DMS53 treated with DMSO at 0.1 percent for 48 hours (cell line): Measurements from ENCODE around the gene LRP1B.
A peak's percentile ranks its signal among the peaks of the same experiment; 100 is the strongest.
"Not testable (repeated sequence)": the region's sequence is repeated elsewhere in the genome, so short reads cannot be mapped to it uniquely, and the experiment has no call there.

Experiments
- DNase-seq: peaks from one replicate; lab custom pipeline; 2025; ENCODE audit not compliant: unreplicated experiment; lab: John Stamatoyannopoulos, UW

The LRP1B gene

GRCh38 chr2:140337061-140337460 lies 1793.8 kb downstream of the LRP1B start:
- no peak for DNase-seq

DNA sequence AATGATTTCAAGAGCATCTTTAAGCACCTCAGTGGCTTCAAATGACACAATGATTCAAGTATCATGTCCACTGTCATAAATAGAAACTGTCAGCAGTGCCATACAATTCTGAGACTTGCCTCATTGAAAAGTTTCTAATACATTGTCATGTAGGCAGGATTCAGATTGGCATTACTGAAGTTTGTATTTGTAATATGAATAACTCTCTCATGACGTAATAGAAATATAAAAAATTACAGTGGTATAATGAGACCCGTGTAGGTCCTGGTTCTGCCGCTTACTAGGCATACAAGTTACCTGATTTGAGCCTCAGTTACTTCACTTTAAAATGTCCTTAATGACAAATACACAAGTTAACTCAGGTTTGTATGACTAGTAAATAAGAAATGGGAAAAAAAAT lies 1814.5 kb downstream of the LRP1B start:
- no peak for DNase-seq

DNA sequence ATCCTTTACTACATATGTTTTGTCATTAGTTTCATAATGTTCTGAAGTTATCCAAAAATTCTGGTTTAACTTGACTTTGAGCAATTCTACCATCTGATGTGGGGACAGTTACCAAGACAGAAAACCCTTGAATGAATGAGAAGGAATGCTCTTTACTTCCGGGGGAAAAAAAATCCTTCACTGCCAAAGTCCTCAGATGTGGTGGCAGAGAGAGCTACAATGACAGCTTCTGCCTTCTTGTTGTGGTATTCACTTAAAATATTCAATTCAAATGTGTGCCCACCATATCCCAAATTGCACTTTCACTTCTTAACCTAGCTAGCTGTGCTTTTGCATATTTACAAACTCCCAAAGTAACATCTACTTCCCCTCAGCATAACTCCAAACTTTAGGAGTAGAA lies 1818.9 kb downstream of the LRP1B start:
- DNase-seq: no peak

DNA sequence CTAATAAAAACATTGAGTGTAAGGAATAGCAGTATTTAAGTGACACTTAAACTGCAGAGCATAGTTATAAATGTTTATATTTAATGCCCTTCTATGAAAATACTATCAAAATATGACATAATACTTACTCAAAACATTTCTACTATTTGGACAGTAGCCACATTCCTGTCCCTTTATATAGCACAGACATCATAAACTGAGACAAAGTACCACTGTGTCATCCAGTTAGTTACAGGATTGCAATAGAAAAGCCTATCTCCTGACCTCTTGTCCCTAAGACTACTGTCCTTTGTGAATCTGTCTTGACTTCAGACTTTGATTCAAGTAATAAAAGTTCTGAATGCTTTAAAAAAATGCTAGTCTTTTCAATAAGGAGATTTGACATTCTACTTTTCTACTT lies 1822.1 kb downstream of the LRP1B start:
- no peak for DNase-seq

DNA sequence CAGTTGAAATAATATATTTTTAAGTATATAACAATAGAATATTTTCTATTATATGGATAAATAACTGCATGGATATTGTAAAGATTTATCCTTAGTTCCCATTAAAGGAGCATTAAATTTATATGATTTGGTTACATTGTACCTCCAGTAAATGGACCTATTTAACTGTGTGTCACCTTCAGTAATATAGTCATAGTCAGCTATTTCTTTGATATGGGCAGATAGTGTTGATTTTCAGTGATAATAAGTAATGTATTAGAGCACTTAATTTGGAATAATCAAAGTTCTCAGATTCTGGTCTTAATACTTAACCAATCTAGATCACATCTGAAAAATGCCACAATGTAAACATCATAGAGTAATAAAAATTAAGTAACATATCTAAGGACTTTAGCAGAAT lies 1823.3 kb downstream of the LRP1B start:
- no peak for DNase-seq

DNA sequence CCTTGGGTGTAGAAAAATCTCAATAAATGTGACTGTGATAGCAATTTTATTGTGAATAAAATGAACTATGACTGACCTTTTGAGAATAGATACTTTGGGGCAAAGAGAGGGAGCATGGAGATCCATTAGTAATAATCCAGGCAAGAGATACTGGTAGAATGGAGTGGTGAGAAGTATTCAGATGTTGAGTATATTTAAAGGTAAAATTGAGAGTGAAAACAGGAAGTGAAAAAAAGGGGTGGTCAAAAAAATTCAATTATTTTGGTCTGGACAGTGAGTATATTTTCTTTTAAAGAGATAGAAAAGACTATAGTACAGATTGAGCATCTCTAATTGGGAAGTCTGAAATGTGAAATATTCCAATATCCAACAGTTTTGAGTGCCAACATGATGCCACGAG lies 1835.0 kb downstream of the LRP1B start:
- no peak for DNase-seq

- DNase-seq: no peak
Observed at GRCh38 chr2:140288726-140289125, 1842.1 kb downstream of the LRP1B start.

- DNase-seq: no peak
Observed at GRCh38 chr2:140288213-140288612, 1842.6 kb downstream of the LRP1B start.

DNA sequence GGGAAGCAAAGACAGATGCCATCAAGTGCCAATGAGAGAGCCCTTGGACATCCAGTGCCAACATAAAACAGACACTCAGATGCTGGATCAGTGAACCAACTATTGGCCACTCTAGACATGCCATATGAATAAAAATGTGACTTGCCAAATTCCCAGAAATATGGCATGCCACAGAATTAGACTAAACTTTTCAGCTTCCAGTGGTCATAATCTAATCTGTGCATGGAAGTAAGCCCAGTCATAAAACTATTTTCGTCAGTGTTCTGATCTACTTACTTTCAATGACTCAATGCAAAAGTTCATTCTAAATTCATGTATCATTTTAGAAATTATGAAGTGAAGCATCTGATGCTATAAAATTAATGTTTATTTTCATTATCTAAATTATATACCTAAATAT lies 1844.4 kb downstream of the LRP1B start:
- DNase-seq: no peak

GRCh38 chr2:140277344-140277743 lies 1853.5 kb downstream of the LRP1B start:
- not testable (repeated sequence) for DNase-seq

- DNase-seq: no peak
Observed at GRCh38 chr2:140276661-140277060, 1854.2 kb downstream of the LRP1B start.

GRCh38 chr2:140275427-140275826 lies 1855.4 kb downstream of the LRP1B start:
- DNase-seq: peak; percentile 43

DNA sequence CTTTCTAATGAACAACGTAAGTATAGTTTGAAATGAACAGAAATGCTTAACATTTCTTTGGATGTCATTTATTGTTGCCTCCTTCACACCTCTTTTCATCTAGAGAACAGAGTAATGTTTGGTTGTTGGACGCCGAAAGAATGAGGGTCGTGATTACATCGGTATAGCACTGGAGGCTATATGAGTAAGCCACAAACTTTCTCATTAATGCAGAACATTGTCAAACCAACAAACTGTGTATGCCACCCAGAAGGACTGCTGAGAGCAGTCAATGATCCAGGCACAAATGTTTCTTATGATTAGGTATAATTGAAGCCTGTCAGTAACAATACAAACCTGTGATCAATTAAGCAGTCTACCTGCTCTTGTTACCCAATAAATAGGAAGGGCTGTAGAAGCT lies 1855.9 kb downstream of the LRP1B start:
- no peak for DNase-seq

GRCh38 chr2:140273958-140274357 lies 1856.9 kb downstream of the LRP1B start:
- DNase-seq: no peak

DNA sequence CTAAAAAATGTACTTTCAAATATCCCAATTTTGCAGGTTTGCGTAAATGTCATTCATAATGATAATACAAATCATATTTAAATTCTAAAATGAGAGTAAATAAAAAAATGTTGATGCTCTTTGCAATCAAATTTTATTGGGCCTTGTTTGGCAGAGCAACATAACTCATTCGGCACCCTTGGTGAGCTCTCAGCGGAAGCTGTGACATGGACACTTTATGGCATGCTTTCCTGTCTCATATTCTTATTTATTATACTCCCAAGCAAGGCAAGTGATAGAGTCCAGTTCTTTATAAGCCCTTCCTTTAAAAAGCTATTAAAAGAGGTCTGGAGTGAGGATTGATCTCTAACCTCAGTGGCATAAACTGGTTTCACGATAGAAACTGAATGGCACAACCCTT lies 1857.4 kb downstream of the LRP1B start:
- no peak for DNase-seq

DNA sequence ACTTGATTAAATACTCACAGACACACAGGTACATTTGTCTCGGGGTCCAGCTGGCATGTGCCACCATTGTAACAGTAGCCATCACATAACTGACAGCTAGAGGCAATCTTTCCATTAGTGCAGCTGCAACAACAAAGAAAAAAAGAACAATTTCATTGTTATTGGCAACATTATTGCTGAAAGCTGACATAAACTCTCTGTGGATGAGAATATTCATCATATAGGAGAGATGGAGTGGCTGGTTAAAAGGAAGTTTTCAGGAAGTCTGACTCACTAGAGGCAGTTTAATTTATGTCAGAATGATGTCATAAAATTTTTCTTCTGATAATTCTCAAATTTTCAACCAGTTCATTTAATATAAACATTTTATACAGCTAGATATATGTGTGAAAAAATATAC lies 1860.6 kb downstream of the LRP1B start:
- DNase-seq: no peak

DNA sequence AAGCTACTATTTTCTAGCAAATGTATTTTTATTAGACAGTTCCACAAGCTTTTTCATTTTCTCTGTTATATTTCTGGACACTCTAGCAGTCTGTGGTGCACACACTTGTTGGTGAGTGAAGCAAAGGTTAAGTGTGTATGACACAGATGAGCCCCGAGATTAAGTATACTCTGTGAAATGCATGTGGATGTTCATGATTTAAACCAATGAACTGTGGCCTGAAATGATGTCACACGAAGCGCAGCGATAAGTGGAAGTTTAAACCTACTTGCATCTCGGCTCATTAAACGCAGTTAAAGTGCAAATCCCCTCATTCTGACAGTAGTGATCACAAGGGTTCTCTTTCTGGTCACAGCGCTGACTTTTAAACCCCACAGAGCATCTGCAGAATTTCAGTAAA lies 1861.8 kb downstream of the LRP1B start:
- DNase-seq: no peak

DNA sequence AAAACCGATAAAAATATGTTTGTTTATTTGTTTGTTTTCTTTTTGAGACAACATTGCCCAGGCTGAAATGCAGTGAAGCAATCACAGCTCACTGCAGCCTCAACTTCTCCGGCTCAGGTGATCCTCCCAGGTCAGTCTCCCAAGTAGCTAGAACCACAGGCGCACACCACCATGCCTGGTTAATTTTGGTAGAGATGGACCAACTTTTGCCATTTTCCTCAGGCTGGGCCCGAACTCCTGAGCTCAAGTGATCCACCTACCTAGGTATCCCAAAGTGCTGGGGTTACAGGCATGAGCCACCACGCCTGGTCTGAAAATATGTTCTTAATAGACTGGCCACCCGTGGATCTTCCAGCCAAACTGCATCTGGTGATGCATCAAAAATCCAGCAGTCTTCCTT lies 1867.9 kb downstream of the LRP1B start:
- DNase-seq: no peak

DNA sequence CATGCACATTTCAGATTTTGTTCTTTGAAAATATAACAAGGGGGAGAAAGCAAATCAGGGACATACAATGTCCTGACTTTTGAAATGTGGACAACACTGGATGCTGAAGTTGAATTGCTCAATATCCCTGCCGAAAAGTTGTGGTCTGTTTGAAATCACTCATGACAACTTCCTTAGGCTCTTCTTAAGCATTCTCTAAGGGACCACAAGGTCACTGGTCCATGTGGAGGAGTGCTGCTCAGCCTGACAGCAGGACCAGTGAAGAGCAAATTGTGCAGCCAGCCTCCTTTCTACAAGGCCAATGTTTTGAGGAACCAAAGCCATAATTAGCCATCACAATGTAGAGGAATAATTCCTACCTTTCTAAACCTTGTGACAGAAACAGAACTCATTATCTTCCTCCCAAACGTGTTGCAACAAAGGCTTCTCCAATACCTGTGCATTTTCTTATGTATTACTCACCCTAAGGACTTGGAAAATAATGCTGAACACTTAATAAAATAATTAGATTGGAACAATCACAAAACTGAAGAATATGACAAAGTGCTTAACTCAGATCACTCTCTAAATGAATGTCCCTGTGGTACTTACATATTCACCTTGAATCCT lies 1873.0 kb downstream of the LRP1B start:
- DNase-seq: no peak

- DNase-seq: no peak
Observed at GRCh38 chr2:140256080-140256479, 1874.7 kb downstream of the LRP1B start.

DNA sequence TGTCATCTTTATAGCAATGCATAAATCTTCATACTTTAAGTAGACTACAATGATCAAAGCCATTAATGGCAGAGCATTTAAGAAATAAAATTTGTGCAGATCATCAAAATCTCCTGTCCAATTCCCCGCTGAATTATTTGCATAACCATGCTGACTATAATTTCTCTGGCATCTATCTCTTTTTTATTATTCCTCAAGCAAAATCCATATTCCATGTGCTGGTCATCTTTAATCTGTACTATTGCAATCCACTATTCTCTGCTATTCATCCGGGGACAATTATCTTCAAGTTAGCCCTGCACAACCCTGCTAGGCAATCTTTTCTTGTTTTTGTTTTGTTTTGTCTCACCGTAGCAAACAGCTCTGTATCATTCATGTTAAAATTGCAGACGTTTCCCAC lies 1881.0 kb downstream of the LRP1B start:
- DNase-seq: no peak

DNA sequence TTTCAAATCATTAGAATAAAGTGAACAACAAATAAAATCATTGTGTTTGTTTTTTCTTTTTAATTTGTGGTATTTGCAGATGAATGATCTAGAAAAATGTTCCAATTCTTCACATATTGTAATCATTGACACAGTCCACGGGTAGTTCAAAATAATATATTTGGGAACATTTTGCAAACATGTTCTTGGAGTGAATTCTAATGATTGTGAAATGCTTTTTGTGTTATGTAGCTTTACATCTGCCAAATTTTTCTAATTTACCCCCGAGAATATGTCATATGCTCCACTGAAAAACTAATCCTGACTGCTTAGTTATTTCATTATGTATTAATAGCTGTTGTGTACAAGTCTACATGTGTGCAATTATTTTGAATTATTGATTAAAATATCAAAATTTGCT lies 1882.2 kb downstream of the LRP1B start:
- no peak for DNase-seq

DNA sequence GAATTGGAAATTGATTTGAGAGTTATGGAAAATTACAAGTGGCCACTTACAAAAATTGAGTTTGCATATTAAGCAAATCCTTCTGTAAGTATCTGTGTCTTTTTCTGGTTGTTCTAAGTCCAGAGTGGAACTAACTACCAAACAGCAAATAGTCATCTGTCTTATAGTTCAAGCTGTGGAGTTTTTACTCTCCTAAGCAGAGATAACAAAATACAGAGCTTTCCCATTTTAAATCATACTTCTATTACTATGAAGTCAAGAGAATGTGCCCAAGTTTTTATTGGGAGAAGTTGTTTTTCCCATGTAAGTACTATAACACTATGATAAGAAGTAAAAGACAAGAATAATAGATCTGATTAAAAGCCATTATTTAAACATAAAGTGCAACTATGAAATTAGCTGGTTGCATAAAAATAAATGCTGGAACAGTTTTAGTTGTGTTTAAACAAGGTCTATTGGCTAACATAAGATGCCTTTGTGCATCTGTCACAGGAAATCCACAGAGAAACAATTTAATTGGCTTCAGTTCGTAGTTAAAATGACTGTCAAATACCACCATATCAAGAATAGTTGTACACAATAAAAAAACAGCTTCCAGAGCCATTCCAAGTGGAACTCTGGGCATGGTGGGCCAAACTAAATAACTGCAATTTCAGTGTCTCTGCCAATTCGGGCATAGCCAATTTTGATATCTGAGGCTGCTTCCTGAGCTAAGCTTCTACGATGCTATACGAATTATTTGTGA lies 1883.2 kb downstream of the LRP1B start:
- no peak for DNase-seq
